DND-41 (cell line): ENCODE data around the gene SH3BP2.
"Not testable (repeated sequence)": the region's sequence is repeated elsewhere in the genome, so short reads cannot be mapped to it uniquely, and the experiment has no call there.

Experiments
- ATAC-seq: fragments of 200-7000 bp; cut with Tn5 transposase; 3 replicates; pipeline ENCODE4 v1.9.1; 2021; ENCODE audit warnings: low read depth; ENCODE audit not compliant: insufficient read depth
- DNase-seq: peaks from one replicate; pipeline ENCODE4 v3.0.0-alpha.2; 2020
- H2AFZ ChIP-seq: 2 replicates; pipeline ENCODE4 v1.6.0; 2012; ENCODE audit warnings: low read depth, low read length
- H3K27ac ChIP-seq: 2 replicates; pipeline ENCODE4 v1.5.1; 2012; ENCODE audit warnings: low read length, inconsistent platforms
- H3K27me3 ChIP-seq: fragments of 200-600 bp; sonication (generic); 2 replicates; pipeline ENCODE4 v1.6.0; 2012; ENCODE audit warnings: low read length, mild to moderate bottlenecking, inconsistent platforms; ENCODE audit not compliant: insufficient read depth, poor library complexity
- H3K36me3 ChIP-seq: 2 replicates; pipeline ENCODE4 v1.5.1; 2012; ENCODE audit warnings: low read length, inconsistent platforms; ENCODE audit not compliant: insufficient read depth
- H3K4me1 ChIP-seq: 2 replicates; pipeline ENCODE4 v1.5.1; 2012; ENCODE audit warnings: mild to moderate bottlenecking, low read length; ENCODE audit not compliant: insufficient read depth
- H3K4me2 ChIP-seq: 2 replicates; pipeline ENCODE4 v1.6.0; 2012; ENCODE audit warnings: mild to moderate bottlenecking, moderate library complexity, low read length, inconsistent platforms; ENCODE audit not compliant: insufficient read depth
- H3K4me3 ChIP-seq, 2 experiments: fragments of 200-600 bp in 1 of 2; shearing (Covaris generic) in 1 of 2; 2 replicates each; pipeline ENCODE4 v1.5.1; 2012 to 2016; ENCODE audit warnings: inconsistent platforms in 2 of 2, low read length in 2 of 2, mild to moderate bottlenecking in 2 of 2, low read depth in 1 of 2, moderate library complexity in 1 of 2
- H3K79me2 ChIP-seq: 2 replicates; pipeline ENCODE4 v1.6.0; 2012; ENCODE audit warnings: low read length, inconsistent platforms; ENCODE audit not compliant: insufficient read depth
- H3K9ac ChIP-seq: 2 replicates; pipeline ENCODE4 v1.6.0; 2012; ENCODE audit warnings: low read depth, mild to moderate bottlenecking, inconsistent platforms, low read length, moderate library complexity
- H3K9me3 ChIP-seq: 2 replicates; pipeline ENCODE4 v1.5.1; 2012; ENCODE audit warnings: low read length, moderate library complexity, mild to moderate bottlenecking, inconsistent platforms; ENCODE audit not compliant: insufficient read depth, severe bottlenecking
- H4K20me1 ChIP-seq: 2 replicates; pipeline ENCODE4 v1.6.0; 2012; ENCODE audit warnings: low read length; ENCODE audit not compliant: insufficient read depth
- CTCF ChIP-seq: IDR thresholded peaks from 2 replicates; pipeline ENCODE4 v1.5.1; 2012; ENCODE audit warnings: borderline replicate concordance, low read length, moderate library complexity, mild to moderate bottlenecking; ENCODE audit not compliant: poor library complexity, severe bottlenecking; ENCODE audit errors: extremely low read depth
- EZH2 ChIP-seq: IDR thresholded peaks from 3 replicates; pipeline ENCODE4 v1.6.1; 2012; ENCODE audit warnings: borderline replicate concordance, low read depth, mild to moderate bottlenecking, moderate library complexity, low read length, inconsistent platforms; ENCODE audit not compliant: severe bottlenecking

The SH3BP2 gene

GRCh38 chr4:2768921-2769336 is 24.0 kb upstream of the SH3BP2 start:
- H3K27ac ChIP-seq: no peak overlapping the region
- H3K79me2 ChIP-seq: no peaks in the 10 kb centered on the region
- H3K9ac ChIP-seq: no peak overlapping the region
- H3K4me1 ChIP-seq: peaks cover 11% of the 10 kb centered on the region
- H3K4me3 ChIP-seq: no peak overlapping the region
- no peaks in the 10 kb centered on the region for H3K36me3 ChIP-seq
- no peaks in the 10 kb centered on the region for H3K27me3 ChIP-seq
- DNase-seq (no peak), ATAC-seq (no peak)
- no peaks in the 10 kb centered on the region for H3K9me3 ChIP-seq
- no peak for TF ChIP-seq EZH2
- no peak for TF ChIP-seq CTCF
- H4K20me1 ChIP-seq: no peaks in the 10 kb centered on the region
- H2AFZ ChIP-seq: no peak overlapping the region
- H3K4me2 ChIP-seq: no peak overlapping the region

- Histone ChIP-seq H3K4me1 (peaks cover 11% of the 10 kb centered on the region), H3K9me3 (no peaks in the 10 kb centered on the region), H4K20me1 (no peaks in the 10 kb centered on the region), H3K27me3 (no peaks in the 10 kb centered on the region), H3K4me2 (no peak overlapping the region), H3K27ac (no peak overlapping the region), H3K4me3 (no peak overlapping the region), H3K9ac (no peak overlapping the region), H3K36me3 (no peaks in the 10 kb centered on the region), H3K79me2 (no peaks in the 10 kb centered on the region), H2AFZ (no peak overlapping the region)
- ATAC-seq (no peak), DNase-seq (no peak)
- no peak for TF ChIP-seq EZH2
- no peak for TF ChIP-seq CTCF
Measured at GRCh38 chr4:2771264-2771663, 21.6 kb upstream of the SH3BP2 start.

- H3K36me3 ChIP-seq, H2AFZ ChIP-seq, H3K9ac ChIP-seq, H4K20me1 ChIP-seq, H3K4me3 ChIP-seq, H3K79me2 ChIP-seq, H3K27ac ChIP-seq, DNase-seq, H3K9me3 ChIP-seq, H3K4me2 ChIP-seq, ATAC-seq, H3K4me1 ChIP-seq, H3K27me3 ChIP-seq: not testable (repeated sequence)
Measured at GRCh38 chr4:2780643-2781042, 12.2 kb upstream of the SH3BP2 start.

- Histone ChIP-seq H3K27ac (no peak overlapping the region), H3K27me3 (no peaks in the 10 kb centered on the region), H3K9ac (no peak overlapping the region), H4K20me1 (no peaks in the 10 kb centered on the region), H3K9me3 (no peaks in the 10 kb centered on the region), H3K4me1 (peaks cover 5% of the 10 kb centered on the region; the same call in 1 of the 2 replicates), H3K36me3 (no peaks in the 10 kb centered on the region), H3K79me2 (no peaks in the 10 kb centered on the region), H2AFZ (no peak overlapping the region), H3K4me2 (no peak overlapping the region), H3K4me3 (no peak overlapping the region)
- no peak for ATAC-seq
- TF ChIP-seq EZH2 (no peak), CTCF (no peak)
- DNase-seq: no peak
Measured at GRCh38 chr4:2781911-2782310, 11.0 kb upstream of the SH3BP2 start.
